K562 (cell line): ENCODE data around the gene PRKD2. TPM values are rescaled to one million over a fixed set of nuclear protein-coding genes. Genes with fewer than 3 reads are reported as not detected.

Experiments used
- ATAC-seq: fragments of 200-7000 bp; cut with Tn5 transposase; 3 replicates; pipeline ENCODE4 v1.9.1; 2020; ENCODE audit warnings: moderate library complexity
- BruUV-seq: library from RNA; stranded (reverse); fragments of 400-500 nt; replicated peaks from 2 replicates; lab custom pipeline; 2021; lab: Mats Ljungman, UMichigan
- CTCF ChIA-PET: fragments of 300-600 bp; formaldehyde crosslinking; extraction: SDS; loops from one replicate; lab custom pipeline; 2021; ENCODE audit warnings: low intra/inter-chr PET ratio; lab: Yijun Ruan, JAX
- POLR2A ChIA-PET: fragments of 300-600, 350-650 bp; sonication (Branson Sonifier 250); formaldehyde crosslinking; extraction: SDS; loops from one replicate; lab custom pipeline; 2021; ENCODE audit warnings: antibody characterized with exemption, inconsistent platforms; lab: Yijun Ruan, JAX
- DNase-seq, 4 experiments: peaks; one replicate each; pipeline versions ENCODE4 v3.0.0 to v3.0.0-alpha.2; 2011 to 2018; ENCODE audit warnings: low spot score in 3 of 4, mixed read lengths in 3 of 4; ENCODE audit errors: extremely low read depth in 1 of 4
- FAIRE-seq: peaks from 2 replicates; lab custom pipeline; 2011; peaks lifted over from hg19 to GRCh38; lab: Jason Lieb, UNC
- H2AFZ ChIP-seq: 2 replicates; pipeline ENCODE4 v1.6.0; 2011; ENCODE audit warnings: low read depth, low read length, control low read depth, inconsistent platforms
- H3K27ac ChIP-seq: fragments of 200-600 bp; 3 replicates; pipeline ENCODE4 v1.8.0; 2011; ENCODE audit warnings: low read depth, mild to moderate bottlenecking, control low read depth, inconsistent platforms, low read length, moderate library complexity, mixed read lengths; ENCODE audit errors: extremely low read depth
- H3K27me3 ChIP-seq, 2 experiments: fragments of 300-600 bp in 1 of 2; 2 replicates in 1 of 2; 3 replicates in 1 of 2; pipeline versions ENCODE4 v1.6.0 to v1.8.0; 2011; ENCODE audit warnings: inconsistent platforms in 2 of 2, low read length in 2 of 2, mild to moderate bottlenecking in 1 of 2, mixed read lengths in 1 of 2, moderate library complexity in 1 of 2; ENCODE audit not compliant: control insufficient read depth in 2 of 2, insufficient read depth in 2 of 2
- H3K36me3 ChIP-seq: fragments of 300-600 bp; 3 replicates; pipeline ENCODE4 v1.8.0; 2011; ENCODE audit warnings: mild to moderate bottlenecking, low read length, inconsistent platforms; ENCODE audit not compliant: control insufficient read depth, insufficient read depth
- H3K4me1 ChIP-seq, 2 experiments: fragments of 200-600 bp in 1 of 2; replicated peaks in 1 of 2; 2 replicates in 1 of 2; 3 replicates in 1 of 2; pipeline versions ENCODE4 v1.5.1 to v1.8.0; 2011; ENCODE audit warnings: inconsistent platforms in 2 of 2, low read length in 2 of 2, mild to moderate bottlenecking in 1 of 2, mixed read lengths in 1 of 2, moderate library complexity in 1 of 2; ENCODE audit not compliant: control insufficient read depth in 2 of 2, insufficient read depth in 2 of 2
- H3K4me2 ChIP-seq: 2 replicates; pipeline ENCODE4 v1.6.1; 2011; ENCODE audit warnings: low read length, control low read depth, inconsistent platforms, mixed read lengths; ENCODE audit not compliant: insufficient read depth
- H3K4me3 ChIP-seq: fragments of 200-600 bp; sonication (generic), shearing (Covaris generic); 2 replicates; pipeline ENCODE4 v1.5.1; 2016; ENCODE audit warnings: control low read depth, inconsistent platforms
- H3K79me2 ChIP-seq: fragments of 200-600 bp; 3 replicates; pipeline ENCODE4 v1.8.0; 2011; ENCODE audit warnings: low read length, inconsistent platforms; ENCODE audit not compliant: control insufficient read depth, insufficient read depth
- H3K9ac ChIP-seq, 2 experiments: 2 replicates each; pipeline versions ENCODE4 v1.6.0 to v1.6.1; 2011; ENCODE audit warnings: low read depth in 2 of 2, low read length in 2 of 2, control low read depth in 1 of 2, inconsistent platforms in 1 of 2, mild to moderate bottlenecking in 1 of 2, mixed read lengths in 1 of 2; ENCODE audit not compliant: insufficient read depth in 1 of 2
- H3K9me1 ChIP-seq: one replicate; pipeline ENCODE4 v1.6.0; 2011; ENCODE audit warnings: inconsistent platforms, mild to moderate bottlenecking, low read length, moderate library complexity; ENCODE audit not compliant: control insufficient read depth, insufficient read depth
- H3K9me3 ChIP-seq: replicated peaks from 2 replicates; pipeline ENCODE4 v1.5.1; 2011; ENCODE audit warnings: low read depth, low read length, inconsistent platforms; ENCODE audit not compliant: control insufficient read depth, insufficient read depth
- H4K20me1 ChIP-seq: replicated peaks from 2 replicates; pipeline ENCODE4 v1.6.1; 2011; ENCODE audit warnings: low read length, inconsistent platforms, mixed read lengths; ENCODE audit not compliant: control insufficient read depth, insufficient read depth
- NELFE ChIP-seq: IDR thresholded peaks from 2 replicates; pipeline ENCODE4 v1.6.1; 2011; ENCODE audit warnings: mild to moderate bottlenecking; ENCODE audit not compliant: insufficient read depth, insufficient read length
- POLR2G ChIP-seq: fragments of 200-400 bp; formaldehyde crosslinking; IDR thresholded peaks from 2 replicates; pipeline ENCODE4 v1.6.1; 2017; ENCODE audit warnings: low read depth, mild to moderate bottlenecking, antibody characterized with exemption, low read length, moderate library complexity
- WHSC1 ChIP-seq: IDR thresholded peaks from one replicate; pipeline ENCODE4 v1.6.1; 2012; ENCODE audit warnings: low read length, control low read depth, inconsistent platforms
- ZC3H11A ChIP-seq: IDR thresholded peaks from 2 replicates; pipeline ENCODE4 v1.6.1; 2012; ENCODE audit warnings: low read depth, low read length, improper control_type of control experiment
- ZC3H8 ChIP-seq: fragments of 450-650 bp; IDR thresholded peaks from 2 replicates; pipeline ENCODE4 v1.6.1; 2017
- WGBS: fragments of 100-300 bp; shearing (Covaris generic); methylation state at CpG from one replicate; pipeline ENCODE4 v1.1.6; 2016; ENCODE audit warnings: low coverage, mixed read lengths; ENCODE audit not compliant: insufficient coverage; ENCODE audit errors: missing lambda C conversion rate; 5-methylcytosine and 5-hydroxymethylcytosine counted together
- in situ Hi-C: fragments of 300-500 bp; cut with MboI; formaldehyde crosslinking; loops from 4 replicates; pipeline ENCODE4 v1.15.0; 2018; ENCODE audit warnings: inconsistent platforms, mixed read lengths
- intact Hi-C: fragments of 100-400 bp; cut with micrococcal nuclease; formaldehyde crosslinking; loops from 2 replicates; pipeline ENCODE4 v1.14.2; 2022
- polyA plus RNA-seq, 8 experiments: library from polyadenylated mRNA; depleted of rRNA in 4 of 8; stranded (reverse) in 5 of 8; unstranded in 3 of 8; fragments of >200 nt; fragmentation: Nextera tagmentation in 2 of 8; fragmentation: Illumina TruSeq in 1 of 8; extraction: Ambion mirVana in 2 of 8; extraction: Trizol in 1 of 8; gene quantifications; 2 replicates each; pipeline versions ENCODE4 v1.2.1 to v1.2.3, GENCODE V29; 2011 to 2014; ENCODE audit warnings: inconsistent platforms in 1 of 8, missing spikeins in 1 of 8
- total RNA-seq, 7 experiments: library from RNA; depleted of rRNA in 6 of 7; stranded (reverse); fragments of >200 nt in 6 of 7; fragmentation: Illumina TruSeq in 2 of 7; extraction: Trizol in 2 of 7; gene quantifications; 2 replicates each; pipeline versions ENCODE4 v1.2.1 to v1.2.3, GENCODE V29; 2011 to 2021; ENCODE audit warnings: low replicate concordance in 1 of 7
- TF ChIP-seq, protein P1 (sequence below), 2 experiments: fragments of 450-650 bp in 1 of 2; sonication (generic) in 1 of 2; formaldehyde crosslinking; conservative IDR thresholded peaks; 2 replicates each; pipeline versions ENCODE4 v1.4.0 to v1.8.1; 2020 to 2022; ENCODE audit warnings: mild to moderate bottlenecking in 1 of 2, missing genetic modification reagents in 1 of 2

PRKD2 gene
- total and polyA plus RNA-seq, 9 of the 15 experiments (the other 6 are each of a cell fraction or from before 2014, with no cell fraction given), result 1.8 to 60.0 (median 15.0) TPM

DNA sequence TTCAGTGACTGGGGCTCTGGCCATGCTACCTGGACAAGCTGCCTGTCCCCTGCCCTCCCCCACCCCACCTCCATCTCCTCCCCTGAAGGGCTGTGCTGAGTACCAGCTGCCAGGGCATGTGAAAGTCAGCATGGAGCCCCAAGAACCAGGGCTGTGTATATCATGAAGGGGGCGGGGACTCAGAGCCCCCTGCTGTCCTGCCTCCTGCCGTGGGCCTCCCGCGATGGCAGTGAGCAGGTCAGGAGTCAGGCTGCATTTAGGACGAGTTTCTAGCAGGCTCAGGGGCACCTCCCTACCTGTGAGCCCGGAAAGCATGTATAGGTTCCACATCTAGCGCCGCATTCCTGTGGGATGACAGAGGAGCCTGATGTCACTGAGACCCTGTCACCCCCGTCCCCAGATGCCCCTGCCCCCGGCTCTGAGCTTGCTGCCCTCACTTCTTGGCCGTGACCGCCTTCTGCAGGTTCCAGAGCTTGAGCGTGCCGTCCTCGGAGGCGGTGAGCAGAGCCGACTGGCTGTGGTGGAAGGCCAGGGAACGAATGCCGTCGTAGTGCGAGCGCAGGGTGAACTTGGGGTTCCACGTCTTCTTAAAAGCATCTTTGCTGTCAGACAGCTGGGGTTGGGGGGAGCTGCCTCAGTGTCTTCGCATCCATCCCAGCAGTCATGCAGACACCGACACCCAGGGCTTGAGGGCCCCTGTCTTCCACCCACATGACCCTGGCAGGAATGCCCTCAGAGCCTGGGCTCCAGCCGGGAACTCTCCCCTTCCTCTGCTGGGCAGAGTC, 8.3 kb upstream of the PRKD2 start:
- Histone ChIP-seq H3K4me2 (no peak overlapping the region), H3K27ac (no peak overlapping the region), H3K36me3 (peaks cover 98% of the 10 kb centered on the region; the same call in 2 of the 3 replicates), H3K9me3 (no peaks in the 10 kb centered on the region), H4K20me1 (peaks cover 19% of the 10 kb centered on the region), H3K9ac (no peak overlapping the region), H3K4me3 (no peak overlapping the region), H3K27me3 (no peaks in the 10 kb centered on the region), H3K4me1 (peaks cover 2 to 62% of the 10 kb centered on the region in 2 experiments; a peak in 3 of 5 replicates), H2AFZ (no peak overlapping the region), H3K9me1 (peaks cover 4% of the 10 kb centered on the region), H3K79me2 (peaks cover 22% of the 10 kb centered on the region)
- no TSS peak for BruUV-seq
- DNase-seq, result no peak
- in situ Hi-C loops, result no loop called here
- intact Hi-C loops, result no loop called here
- CTCF ChIA-PET, result no interaction called here
- TF ChIP-seq ZC3H11A (no peak), WHSC1 (no peak), NELFE (no peak), POLR2G (peak; percentile 45; the same call in 1 of the 2 replicates), ZC3H8 (no peak)
- TF ChIP-seq, protein P1, sequence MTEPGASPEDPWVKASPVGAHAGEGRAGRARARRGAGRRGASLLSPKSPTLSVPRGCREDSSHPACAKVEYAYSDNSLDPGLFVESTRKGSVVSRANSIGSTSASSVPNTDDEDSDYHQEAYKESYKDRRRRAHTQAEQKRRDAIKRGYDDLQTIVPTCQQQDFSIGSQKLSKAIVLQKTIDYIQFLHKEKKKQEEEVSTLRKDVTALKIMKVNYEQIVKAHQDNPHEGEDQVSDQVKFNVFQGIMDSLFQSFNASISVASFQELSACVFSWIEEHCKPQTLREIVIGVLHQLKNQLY (CRISPR knock-in tag; conservative IDR thresholded peaks at IDR 0.05), result no peak
- FAIRE-seq, result no peak
- POLR2A ChIA-PET, result interaction anchor here (0.7 kb wide), 1 partner anchor 13 kb away, joined by 3 read pairs; no protein-coding TSS in a partner anchor
- 92% methylated on average over 20 of the region's 26 CpGs for WGBS
- no peak for ATAC-seq
